Activated naive CD8-positive, alpha-beta T cell treated with anti-CD3 and anti-CD28 coated beads, Interleukin-2, amount 50 U/mL, for 16 hours (primary cell): ENCODE data around the gene B4GALT1.
A peak's percentile ranks its signal among the peaks of the same experiment; 100 is the strongest.

Experiments
- DNase-seq: peaks from one replicate; pipeline ENCODE4 v3.0.0-alpha.2; 2020; ENCODE audit warnings: low read depth, low spot score

B4GALT1 gene, protein sequence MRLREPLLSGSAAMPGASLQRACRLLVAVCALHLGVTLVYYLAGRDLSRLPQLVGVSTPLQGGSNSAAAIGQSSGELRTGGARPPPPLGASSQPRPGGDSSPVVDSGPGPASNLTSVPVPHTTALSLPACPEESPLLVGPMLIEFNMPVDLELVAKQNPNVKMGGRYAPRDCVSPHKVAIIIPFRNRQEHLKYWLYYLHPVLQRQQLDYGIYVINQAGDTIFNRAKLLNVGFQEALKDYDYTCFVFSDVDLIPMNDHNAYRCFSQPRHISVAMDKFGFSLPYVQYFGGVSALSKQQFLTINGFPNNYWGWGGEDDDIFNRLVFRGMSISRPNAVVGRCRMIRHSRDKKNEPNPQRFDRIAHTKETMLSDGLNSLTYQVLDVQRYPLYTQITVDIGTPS

DNA sequence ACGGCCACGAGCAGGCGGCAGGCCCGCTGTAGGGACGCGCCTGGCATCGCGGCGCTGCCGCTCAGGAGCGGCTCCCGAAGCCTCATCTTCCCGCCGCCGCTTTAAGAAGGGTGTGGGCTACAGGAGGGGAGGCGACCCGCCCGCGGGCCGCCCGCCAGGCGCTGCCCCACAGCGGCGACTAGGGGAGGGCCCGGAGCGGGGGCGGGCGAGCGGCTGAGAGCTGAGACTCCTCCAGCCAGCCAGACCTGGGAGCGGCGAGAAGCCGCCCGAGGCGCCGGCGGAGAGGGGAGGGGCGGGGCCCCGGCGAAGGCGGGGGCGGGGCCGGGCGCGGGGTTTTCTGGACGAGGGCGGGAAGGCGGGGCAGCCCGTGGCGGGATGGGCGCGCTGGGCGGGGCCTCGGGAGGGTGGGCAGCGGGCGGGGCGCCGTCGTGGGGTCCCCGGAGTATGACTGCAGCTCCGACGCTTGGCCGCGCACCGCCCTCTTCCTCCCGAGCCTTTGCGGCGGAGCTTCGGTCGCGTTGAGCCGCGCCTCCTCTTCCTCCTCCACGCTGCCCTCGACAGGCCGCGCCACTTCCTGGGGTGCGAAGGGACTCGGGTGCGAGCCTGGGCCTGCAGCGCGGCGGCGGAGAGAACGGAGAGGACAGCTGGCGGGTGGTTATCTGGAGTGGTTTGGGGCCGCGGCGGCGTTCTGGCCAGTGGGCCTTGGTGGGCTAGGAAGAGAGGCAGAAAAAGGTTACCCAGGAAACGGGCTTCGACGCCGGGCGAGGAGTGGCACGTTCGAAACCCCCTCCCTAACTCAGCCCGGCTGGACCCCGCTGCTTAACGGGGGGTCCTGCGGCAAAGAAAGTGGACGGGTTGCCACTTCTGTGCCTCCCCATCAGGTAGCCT lies at the start of gene B4GALT1:
Gene B4GALT1 (minus strand): TSS at position 253 of the 888 bp plus-strand sequence. CDS start 167 bp downstream, at position 86.
- peak; percentile 93 for DNase-seq

DNA sequence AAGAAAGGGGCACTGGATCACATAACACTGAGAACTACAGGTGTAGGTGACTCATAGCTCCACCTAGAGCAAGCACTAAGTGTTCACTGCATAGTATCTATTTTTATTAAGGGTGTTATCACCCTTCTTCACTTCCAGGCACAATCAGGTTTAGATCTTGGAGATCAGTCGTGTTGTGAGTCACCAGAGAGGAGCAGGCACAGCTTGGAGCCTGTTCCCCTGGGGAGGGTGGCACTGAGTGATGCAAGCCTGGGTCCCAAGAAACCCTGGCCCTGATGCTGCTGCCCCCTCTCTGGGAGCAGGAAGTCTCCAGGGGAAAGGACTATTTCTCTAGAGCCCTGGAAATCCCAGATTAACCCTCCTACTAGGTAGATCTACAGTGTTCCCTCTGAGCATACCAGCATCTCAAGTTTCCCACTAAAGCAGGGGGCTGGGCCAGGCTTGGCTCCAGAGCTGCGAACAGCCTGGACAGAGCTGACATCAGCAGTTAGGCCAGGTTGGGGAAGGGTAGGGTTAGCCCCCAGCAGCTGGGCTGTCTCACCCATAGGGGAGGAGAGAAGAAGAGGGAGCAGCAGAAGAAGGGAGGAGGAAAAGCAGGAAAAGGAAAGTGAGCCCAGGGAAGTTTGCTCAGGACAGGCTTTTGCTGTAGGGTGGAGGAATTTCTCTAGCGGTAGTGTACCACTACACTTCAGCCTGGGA lies 44.7 kb upstream of the B4GALT1 start:
- no peak for DNase-seq

DNA sequence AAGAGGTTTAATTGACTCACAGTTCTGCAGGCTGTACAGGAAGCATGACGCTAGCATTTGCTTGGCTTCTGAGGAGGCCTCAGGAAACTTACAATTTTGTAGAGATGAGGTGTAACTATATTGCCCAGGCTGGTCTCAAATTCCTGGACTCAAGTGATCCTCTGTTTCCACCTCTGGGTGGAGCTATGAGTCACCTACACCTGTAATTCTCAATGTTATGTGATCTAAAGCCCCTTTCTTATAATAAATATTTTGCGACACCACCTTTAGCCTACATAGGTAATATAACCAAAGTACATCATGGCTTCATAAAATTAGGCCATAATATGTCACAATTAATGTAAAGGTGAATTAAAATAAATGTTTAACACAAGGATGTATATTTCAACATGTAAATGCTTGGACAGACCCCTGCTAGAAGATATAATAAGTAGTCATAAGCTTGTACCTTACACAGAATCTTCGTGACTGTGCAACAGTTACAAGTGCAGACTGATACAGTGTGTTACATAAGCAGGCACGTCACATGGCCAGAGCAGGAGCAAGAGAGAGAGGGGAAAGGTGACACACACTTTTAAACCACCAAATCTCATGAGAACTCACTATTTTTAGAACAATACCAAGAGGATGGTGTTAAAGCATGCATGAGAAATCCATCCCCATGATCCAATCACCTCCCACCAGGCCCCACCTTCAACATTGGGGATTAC lies 43.0 kb upstream of the B4GALT1 start:
- DNase-seq, result no peak

DNA sequence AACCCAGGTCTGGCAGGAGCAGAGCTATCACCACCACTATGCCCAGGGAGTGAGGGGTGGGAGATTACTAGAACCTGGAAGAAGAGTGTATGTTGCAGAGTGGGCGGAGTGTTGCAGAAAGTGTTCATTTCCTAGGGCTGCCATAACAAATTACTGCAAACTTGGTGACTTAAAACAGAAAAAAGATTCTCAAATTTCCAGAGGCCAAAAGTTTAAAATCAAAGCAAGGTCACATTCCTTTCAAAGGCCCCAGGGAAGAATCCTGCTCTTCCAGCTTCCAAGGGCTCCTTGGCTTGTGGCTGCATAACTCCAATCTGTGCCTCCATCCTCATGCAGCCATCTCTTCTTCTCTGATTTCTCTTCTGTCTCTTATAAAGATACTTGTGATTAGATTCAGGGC lies 42.3 kb upstream of the B4GALT1 start:
- no peak for DNase-seq

DNA sequence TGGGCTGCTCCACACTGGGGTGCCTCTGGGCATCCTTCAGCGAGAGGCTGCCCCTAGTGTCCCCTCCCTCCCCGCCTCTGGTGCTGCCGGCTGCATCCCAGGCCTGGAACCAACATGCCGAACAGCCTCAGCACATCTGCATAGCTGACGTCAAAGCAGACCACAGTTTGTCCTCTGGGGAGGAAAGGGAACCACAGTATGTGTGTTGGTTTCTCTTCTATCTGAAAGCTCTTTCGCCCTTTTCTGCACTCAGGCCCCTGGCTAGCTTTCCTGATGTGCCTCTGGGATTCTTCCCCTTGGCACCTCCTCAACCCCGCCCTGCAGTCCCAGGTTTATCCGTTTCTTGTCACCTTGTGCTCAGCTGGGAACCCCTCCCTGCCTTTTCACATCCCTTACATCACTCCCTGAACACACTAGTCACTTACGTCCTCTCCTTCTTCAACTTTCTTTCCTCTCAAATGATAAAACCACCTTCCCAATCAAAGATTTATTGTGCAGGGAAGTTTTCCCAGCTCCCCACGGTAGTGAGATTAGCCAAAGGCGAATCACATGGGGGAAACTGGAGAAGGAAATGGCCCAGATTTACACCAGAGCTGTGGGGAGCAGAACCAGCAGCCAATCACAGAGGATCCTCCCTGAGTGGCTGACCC lies 35.5 kb upstream of the B4GALT1 start:
- no peak for DNase-seq

DNA sequence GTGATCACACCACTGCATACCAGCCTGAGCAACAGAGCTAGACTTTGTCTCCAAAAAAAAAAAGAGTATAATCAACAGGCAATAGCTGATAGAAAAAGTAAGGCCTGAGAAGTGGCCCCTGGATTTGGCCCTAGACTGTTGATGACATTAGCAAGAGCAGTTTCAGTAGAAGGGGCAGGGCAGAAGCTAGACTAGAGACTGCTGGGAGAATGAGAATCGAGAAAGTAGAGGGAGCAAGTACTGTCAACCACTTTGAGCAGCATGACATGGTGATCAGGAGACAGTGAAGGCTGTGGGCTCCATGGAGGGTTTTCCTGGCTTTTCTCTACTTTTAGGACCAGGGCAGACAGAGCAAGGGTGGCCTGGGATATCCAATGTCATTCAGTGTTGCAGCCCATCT lies 34.9 kb upstream of the B4GALT1 start:
- no peak for DNase-seq

DNA sequence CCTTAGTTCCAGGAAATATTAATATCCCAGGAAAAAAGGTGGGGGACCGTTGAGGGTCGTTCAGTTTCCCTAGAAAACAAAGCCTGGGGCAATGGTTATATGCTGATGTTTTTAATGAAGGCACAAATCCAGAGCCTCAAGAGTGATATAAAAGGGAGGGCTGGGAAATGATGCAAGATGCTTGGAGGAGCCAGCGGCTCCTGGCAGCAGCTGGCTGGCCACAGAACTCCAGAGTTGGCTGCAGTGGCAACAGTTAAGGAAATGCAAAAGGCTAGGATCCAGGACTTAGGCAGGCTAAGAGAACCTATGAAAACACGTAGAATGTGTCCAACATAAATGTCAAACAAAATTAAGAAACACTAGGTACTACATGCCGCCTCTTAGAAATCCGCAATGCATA lies 31.0 kb upstream of the B4GALT1 start:
- no peak for DNase-seq

DNA sequence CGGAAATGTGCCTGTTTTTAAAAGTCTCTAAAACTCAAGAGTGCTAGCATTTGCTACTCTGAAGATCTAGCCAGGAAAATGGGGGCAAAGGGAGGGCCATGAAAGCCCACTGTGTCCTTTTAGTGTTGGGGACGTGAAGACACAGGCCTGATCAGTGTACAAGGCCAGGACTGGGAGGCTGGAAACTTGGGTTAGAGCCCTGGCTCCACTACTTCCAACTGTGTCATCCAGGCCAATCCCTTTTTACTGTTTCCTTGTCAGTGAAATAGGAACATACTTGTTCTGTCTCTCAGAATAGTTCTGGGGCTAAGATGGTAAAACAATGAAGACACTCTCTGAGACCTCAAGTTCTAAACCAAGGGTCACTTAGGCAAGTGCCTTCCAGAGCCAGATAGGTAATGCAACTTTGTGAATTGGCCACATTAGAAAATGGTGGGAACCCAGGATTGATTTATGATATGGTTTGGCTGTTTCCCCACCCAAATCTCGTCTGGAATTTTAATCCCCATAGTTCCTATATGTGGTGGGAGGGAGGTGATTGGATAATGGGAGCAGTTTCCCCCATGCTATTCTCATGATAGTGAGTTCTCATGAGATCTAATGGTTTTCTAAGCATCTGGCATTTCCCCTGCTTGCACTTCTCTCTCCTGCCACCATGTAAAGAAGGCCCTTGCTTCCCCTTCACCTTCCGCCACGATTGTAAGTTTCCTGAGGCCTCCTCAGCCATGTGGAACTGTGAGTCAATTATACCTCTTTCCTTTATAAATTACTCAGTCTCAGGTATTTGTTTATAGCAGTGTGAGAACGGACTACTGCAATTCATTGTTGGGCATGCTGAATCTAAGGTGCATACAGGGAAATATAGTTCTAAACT lies 30.4 kb upstream of the B4GALT1 start:
- no peak for DNase-seq

DNA sequence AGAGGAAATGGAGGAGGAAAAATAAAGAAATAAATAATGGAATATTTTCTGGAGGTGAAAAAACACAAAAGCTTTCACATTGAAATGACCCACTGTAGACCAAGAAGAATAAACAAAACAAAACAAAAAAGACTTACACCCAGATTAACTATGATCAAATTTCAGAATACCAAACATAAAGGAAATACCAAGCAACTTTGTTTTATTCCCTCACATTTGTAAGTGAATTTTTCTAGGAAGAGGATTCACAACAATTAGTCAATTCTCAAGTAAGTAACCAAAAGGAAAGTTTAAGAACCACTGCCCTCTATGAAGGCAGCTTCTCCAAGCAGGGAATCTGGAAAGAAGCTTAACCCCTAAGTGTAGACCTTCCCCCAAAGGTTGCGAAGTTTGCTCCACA lies 29.6 kb upstream of the B4GALT1 start:
- DNase-seq, result no peak

DNA sequence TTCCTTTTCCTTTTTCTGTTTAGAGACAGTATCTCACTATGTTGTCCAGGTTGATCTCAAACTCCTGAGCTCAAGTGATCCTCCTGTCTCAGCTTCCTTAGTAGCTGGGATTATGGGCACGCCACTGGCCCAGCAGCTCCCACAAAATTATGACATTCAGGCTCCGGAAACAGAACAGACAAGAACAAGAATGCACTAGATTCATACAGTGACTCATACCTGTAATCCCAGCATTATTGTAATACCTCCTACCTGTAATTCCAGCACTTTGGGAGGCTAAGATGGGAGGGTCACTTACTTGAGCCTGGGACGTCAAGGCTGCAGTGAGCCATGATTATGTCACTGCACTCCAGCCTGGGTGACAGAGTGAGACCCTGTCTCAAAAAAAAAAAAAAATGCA lies 26.7 kb upstream of the B4GALT1 start:
- DNase-seq, result no peak

DNA sequence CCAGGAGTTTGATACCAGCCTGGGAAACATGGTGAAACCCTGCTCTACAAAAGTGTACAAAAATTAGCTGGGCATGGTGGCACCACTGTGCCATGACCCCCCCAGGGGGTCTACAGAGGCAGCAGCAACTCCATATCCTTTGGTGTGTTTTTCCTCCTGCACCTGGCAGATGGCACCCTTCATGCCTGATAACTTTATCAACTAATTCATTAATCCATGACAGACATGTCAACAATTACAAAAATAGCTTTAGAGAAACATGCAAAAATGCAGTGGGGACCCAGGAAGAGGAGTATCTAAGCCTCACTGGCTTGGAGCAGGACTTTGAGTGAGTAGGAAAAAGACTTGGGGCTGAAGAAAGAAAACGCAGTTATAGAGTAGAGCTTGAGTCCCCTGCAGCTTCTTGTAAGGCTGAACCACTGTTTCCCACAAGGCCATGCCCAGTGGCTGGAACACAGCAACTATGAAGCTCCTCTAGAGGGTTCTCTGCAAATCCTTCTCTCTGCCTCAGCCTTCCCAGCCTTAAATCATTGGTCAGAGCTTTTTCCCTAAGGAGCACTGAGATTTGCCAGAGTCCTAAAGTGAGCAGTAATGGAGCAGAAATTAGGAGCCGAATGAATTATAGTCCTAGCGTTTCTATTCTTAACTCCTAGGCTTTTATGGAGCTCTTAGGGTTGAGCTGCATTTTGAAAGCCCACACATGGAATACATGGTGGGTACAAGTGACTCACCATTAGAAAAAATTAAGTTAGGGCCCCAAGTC lies 25.5 kb upstream of the B4GALT1 start:
- DNase-seq, result no peak

DNA sequence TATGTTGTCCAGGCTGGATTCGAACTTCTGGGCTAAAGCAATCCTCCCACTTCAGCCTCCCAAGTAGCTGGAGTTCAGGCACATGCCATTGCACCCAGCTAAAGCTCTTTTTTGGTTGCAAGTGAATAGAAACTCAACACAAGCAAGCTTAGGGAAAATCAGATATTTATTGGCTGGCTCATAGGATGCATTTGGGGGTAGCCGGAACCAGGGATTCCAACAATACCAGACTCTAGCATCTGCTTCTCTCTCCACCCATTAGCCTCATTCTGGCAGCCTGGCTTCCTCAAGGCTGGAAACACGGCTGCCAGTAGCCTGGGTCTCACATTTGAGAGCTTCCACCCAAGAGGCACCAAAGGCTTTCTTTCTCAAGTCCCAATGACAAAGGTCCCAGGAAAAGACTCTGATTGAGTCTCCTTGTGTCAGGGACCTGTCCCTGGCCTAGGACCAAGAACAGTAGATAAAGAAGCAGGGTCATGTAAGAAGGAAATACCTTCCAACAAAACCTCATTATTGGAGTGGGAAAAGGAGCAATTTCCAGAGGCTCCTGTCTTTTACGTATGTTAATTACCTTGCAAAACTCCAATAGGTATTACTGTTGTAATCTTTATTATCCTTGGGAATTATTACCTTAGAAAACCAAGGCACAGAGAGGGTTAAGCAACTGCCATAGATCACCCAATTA lies 23.0 kb upstream of the B4GALT1 start:
- no peak for DNase-seq

DNA sequence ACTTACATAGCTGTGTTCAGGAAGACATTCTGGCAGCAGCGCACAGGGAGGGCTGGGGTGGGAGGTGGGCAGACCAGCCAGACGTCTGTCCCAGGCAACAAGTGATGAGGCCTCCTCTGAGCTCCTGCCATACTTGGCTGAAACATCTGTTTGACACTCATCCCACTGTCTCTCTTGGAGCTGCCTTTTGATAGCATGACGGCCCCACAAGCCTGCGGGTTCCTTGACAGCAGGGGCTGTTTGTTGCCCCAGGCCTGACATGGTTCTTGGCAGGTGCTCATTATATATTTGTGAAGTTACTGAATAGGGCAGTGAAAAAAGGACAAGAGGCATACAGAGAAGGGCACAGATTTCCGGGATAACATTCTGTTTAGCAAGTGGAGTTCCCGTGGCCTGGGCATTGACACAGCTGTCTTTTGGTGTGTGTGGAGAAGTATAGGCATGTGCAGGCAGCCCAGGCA lies 22.2 kb upstream of the B4GALT1 start:
- no peak for DNase-seq

DNA sequence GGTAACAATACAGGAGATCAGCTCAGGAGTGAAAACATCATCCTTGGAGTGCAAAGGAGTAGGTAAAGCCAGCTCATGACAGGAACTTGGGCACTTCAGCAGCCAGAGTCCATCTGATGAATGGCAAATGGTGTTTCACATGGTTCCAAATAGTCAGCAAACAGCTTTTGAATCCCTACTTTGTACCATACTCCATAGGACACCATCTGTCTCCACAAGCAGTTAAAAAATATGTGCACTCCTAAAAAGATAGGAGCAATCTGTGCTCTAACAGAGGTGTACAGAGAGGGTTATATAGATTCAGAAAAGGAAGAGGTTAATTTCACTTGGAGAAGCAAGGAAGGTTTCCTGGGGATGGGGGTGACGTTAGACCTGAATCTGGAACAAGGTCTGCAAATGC lies 21.6 kb upstream of the B4GALT1 start:
- DNase-seq, result no peak

DNA sequence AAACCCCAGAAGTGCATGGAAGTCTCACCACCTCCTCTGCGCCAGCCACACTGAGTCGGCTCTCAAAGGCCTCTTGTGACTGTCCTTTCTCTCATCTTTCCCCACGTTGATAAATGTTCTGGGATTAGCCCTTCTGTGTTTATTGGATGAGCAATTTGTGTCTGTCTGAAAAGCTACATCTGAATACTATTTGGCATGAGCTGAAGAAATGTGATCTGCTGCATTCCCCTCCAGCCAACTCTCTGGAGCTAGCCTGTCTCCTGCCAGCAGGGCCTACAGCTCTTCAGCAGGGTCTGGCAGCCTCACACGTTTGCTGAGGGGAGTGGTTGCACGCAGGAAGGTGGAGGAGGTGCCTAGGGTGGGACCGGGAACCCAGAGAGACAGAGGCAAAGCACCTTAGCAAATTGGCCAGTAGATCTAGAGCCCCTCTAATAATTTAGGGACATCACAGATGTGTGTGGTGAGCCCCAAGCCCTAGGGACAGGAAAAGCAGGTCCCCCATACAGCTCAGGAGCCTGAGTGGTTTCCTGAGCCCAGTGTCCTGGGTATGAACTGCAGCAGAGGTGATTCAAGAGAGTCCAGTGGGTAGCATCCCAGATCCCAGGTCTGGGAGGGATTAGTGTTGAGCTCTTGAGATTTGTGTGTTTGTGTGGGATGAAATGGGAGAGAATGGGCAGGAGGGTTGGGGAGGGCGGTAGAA lies 20.5 kb upstream of the B4GALT1 start:
- DNase-seq, result no peak

DNA sequence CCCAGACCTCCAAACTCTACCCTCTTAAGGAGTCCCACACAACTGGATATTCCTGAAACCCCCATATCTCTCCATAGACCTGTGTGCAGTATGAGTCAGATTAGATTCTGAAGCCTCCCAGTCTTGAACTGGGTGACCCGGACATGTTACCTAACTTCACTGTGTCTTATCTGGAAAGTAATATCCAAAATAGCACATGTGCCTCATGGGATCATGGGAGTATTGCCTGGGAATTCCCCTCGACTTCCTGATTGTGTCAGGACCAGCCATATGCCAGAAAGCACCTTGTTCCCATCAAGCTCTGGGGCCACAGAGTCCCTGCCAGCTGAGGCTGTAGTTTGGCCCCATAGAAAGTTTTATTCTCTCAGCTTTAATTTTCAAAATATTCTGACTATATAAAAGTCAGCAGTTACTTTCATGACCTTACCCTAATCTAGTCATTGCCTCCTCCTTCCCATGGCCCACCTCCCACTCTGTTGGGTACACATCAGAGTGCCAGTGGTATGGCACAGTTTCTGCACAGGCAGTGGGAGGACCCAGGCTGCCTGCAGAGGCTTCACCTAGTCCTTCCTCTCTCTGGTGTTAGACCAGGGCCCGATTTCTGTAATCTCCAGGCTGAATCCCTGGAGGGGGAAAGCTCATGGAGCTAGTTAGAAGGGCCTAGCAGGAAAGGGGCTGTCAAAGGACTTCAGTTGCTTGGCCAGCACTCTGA lies 19.5 kb upstream of the B4GALT1 start:
- DNase-seq, result no peak

DNA sequence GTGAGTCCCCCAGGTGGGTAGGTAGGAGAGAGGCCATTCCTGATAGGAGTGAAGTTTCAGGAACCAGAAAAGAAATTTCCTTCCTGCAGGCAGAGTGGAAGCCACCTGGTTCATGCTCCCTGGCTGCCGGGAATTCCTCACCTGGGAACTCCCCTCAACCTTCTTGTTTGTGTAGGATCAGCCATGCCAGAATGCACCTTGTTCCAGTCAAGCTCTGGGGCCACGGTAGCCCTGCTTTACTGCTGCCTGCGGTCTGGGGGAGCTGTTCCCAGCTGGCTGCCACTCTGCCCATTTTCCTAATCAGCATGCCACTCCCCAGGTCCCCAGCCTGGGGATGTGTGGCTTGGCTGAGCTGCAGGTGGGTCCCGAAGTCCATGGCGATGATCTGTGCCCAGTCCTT lies 18.7 kb upstream of the B4GALT1 start:
- DNase-seq, result no peak
